NCI-H2081 (cell line): Measurements from ENCODE around the gene DUSP23.

Experiments used
- DNase-seq, 2 experiments: peaks; one replicate each; lab custom pipeline; 2025; lab: John Stamatoyannopoulos, UW

Gene DUSP23

DNA sequence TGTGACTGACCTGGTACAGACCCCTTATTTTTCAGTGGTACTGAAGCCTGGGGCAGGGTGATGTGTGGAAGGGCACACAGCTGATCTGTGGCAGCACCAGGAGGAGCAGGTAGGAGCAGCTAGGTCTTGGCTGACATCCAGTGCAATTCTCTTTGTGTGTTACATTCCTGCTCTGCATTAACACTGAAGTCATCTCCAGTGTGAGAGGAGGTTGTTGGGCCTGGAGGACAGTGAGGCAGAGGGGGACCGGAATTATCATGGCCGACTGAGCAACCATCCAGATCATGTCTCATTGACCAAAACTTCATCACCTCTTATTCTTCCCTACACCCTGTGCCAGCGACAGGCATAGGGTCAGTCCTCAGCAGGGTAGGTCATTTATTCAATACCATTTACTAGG is 47.4 kb downstream of the DUSP23 start:
- peak in 1 of 2 experiments; percentile 7 for DNase-seq

DNA sequence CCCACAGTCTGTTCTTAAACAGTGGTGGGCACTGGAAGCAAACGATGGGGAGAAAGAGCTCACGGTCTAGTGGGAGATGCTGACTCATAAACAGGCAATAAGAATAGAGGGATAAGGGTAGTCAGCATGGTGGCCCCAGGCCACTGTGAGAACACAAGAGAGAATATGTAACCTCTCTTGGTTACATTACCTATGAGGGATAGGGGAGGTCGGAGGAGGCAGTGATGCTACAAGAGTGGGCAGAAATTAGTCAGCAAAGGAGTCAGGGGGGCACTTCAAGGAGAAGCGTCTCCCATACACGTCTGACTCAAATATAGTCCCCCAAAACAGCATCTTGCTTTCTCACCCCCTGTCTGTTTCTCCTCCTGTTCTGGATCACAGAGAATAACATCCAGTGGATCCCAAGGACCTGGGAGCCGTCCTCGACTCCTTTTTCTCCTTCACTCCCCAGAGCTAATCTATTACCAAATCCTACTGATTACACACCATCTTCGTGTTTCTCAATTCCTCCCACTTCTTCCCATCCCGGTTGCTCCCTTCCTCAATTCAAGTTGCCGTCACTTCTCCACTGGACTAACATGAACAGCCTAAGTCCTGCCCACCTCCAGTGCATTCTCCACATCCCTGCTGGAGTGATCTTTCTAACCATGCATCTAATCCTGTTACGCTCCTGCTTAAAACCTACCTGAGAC is 48.0 kb downstream of the DUSP23 start:
- DNase-seq = no peak

DNA sequence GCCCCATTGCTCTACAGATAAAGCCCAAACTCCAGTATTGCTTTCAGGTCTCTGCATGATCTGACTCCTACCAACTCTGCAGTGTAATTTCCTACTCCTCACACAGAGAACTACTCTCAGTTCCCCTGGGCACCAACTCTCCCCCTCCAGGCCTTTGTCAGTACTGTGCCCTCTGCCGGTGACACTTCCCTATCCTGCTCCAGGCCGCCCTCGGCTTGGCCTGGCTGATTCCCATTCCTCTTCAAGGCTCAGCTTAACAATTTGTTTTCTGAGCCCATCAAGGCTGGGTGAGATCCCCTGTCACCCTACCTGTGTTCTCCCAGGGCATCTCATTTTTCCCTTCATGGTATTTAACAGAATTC is 48.5 kb downstream of the DUSP23 start:
- DNase-seq = no peak

DNA sequence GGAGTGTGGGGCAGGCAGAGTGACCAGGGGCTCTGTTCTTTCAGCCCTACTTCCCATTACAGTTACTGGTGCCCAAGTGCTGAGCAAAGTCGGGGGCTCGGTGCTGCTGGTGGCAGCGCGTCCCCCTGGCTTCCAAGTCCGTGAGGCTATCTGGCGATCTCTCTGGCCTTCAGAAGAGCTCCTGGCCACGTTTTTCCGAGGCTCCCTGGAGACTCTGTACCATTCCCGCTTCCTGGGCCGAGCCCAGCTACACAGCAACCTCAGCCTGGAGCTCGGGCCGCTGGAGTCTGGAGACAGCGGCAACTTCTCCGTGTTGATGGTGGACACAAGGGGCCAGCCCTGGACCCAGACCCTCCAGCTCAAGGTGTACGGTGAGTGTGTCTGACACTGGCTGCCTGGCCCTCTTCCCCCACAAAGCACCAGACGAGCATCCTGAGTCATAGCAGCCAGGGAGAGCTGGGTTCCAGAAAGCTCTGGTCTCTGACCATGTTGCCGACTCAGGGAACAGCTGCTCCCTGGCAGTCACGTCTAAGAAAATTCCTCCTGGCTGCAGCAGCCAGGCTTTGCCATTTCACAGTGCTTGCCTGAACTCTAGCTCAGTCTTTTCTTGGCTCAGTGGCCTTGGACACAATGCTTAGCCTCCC is 49.2 kb downstream of the DUSP23 start:
- DNase-seq = no peak

DNA sequence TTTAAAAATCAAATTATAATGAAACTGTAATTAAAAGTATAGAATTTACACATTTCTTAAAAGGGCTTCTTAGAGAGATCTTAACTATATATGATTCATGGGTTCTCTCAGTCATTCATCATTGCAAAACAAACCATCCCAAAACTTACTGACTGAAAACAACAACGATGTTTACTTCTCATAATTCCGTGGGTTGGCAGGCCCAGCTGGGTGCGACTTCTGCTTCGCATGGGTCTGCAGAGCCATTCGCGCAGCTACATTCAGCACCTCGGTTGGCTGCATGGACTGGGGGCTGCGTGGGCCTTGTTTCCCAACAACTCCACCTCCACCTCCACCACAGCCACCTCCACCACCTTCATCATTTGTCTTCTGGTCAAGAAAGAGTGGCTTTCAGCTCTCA is 50.0 kb downstream of the DUSP23 start:
- no peak for DNase-seq

DNA sequence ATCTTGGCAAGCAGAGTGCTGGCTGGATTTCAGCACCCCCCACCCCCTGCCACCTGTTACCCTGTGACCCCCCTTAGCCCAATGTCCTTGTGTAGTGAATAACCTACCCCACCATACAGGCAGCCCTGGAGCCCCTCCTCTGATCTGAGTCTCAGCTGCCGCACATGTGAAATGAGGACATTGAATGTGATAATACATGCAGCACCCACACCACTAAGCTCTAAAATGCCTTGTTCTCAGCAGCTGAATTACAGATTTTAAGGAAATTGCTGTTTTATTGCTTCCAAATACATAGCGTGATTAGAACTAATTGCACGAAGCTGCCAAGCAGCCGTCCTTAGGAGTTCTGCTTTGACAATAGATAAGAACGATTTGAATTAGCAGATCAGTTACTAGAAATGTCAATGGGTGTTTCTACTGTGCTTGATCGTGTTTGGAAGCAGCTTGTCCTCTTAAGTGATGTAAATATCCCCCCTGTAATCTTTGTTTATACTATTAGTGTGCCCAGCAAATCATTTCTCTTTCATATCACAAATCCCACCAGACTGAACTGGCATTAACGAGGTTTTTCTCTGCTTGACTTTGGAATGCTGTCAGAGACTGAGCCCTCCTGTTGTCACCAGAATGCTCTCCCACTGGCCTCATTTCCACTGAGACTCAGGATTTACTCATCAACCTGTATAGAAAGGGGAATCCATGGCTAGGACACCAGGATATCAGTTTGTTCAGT is 50.8 kb downstream of the DUSP23 start:
- DNase-seq = peak; percentile 79 to 89
